ENCODE measurements around the gene PDE7B. TPM values are rescaled to one million over a fixed set of nuclear protein-coding genes. Genes with fewer than 3 reads are reported as not detected.

The PDE7B gene
- total and polyA plus RNA-seq, 2 of the 13 experiments (the other 11 are each of a cell fraction or from before 2014, with no cell fraction given), result not detected

DNA sequence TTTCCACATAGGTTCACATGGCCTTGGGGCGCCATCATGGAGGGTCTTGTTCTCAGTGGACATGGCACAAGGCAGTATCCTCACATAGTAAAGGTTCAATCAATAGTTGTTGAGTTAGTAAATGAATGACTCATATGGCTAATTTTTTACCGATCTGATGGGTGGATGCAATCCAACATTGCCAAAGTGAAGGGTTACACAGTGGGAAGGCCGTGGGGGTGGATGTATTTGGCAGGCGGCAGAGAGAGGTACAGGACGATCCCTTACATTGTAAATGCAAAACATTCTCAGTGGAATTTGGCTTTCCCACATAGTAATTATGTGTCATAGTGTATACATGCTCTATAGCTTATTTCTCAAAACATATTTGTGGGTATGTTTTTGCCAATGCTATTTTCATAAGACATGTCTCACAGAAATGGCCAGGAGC lies 21.0 kb upstream of the PDE7B start:
- no peak for DNase-seq (ENCODE audit: low spot score)
- Histone ChIP-seq H3K79me2 (ENCODE audit: insufficient read depth, low read length) (no peaks in the 10 kb centered on the region), H3K9ac (ENCODE audit: insufficient read depth, low read depth, low read length) (no peak overlapping the region), H4K20me1 (ENCODE audit: insufficient read depth, low read length) (no peaks in the 10 kb centered on the region), H3K4me1 (ENCODE audit: insufficient read depth, low read length) (no peaks in the 10 kb centered on the region), H3K27me3 (ENCODE audit: control insufficient read depth in 1 of 2, insufficient read depth in 2 of 2, low read length in 2 of 2) (peaks cover 0 to 4% of the 10 kb centered on the region in 2 experiments; a peak in 1 of 5 replicates), H3K9me3 (ENCODE audit: low read length) (no peaks in the 10 kb centered on the region), H3K4me2 (ENCODE audit: low read depth, low read length) (no peak overlapping the region), H3K36me3 (replicated peaks in 1 of 2; ENCODE audit: control insufficient read depth in 1 of 2, insufficient read depth in 2 of 2, low read length in 2 of 2) (no peaks in the 10 kb centered on the region), H2AFZ (ENCODE audit: low read length) (no peak overlapping the region), H3K27ac (ENCODE audit: extremely low read length, insufficient read depth, low read length) (no peak overlapping the region), H3K4me3 (replicated peaks in 1 of 3; ENCODE audit: insufficient read depth in 1 of 3, low read depth in 2 of 3, low read length in 3 of 3) (no peak overlapping the region)
- intact Hi-C loops (cut with micrococcal nuclease; ENCODE audit: unreplicated experiment), result no loop called here
- POLR2A ChIA-PET, result no interaction called here
- no peak for FAIRE-seq
- 7% methylated on average over 5 of the region's 5 CpGs for WGBS (ENCODE audit: low lambda C conversion rate)
- in situ Hi-C loops (cut with HindIII; ENCODE audit: extremely low pct_ligation_motif_present, low pct_unique_long_range_greater_than_20kb), result no loop called here
- no TSS peak for BruUV-seq (replicated peaks)
- CTCF ChIA-PET (ENCODE audit: low intra/inter-chr PET ratio, low total read pairs), result no interaction called here
- TF ChIP-seq, protein P1, sequence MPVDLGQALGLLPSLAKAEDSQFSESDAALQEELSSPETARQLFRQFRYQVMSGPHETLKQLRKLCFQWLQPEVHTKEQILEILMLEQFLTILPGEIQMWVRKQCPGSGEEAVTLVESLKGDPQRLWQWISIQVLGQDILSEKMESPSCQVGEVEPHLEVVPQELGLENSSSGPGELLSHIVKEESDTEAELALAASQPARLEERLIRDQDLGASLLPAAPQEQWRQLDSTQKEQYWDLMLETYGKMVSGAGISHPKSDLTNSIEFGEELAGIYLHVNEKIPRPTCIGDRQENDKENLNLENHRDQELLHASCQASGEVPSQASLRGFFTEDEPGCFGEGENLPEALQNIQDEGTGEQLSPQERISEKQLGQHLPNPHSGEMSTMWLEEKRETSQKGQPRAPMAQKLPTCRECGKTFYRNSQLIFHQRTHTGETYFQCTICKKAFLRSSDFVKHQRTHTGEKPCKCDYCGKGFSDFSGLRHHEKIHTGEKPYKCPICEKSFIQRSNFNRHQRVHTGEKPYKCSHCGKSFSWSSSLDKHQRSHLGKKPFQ (CRISPR knock-in tag; IDR thresholded peaks at IDR 0.05; ENCODE audit: insufficient replicate concordance), result no peak
- TF ChIP-seq HCFC1 (IDR thresholded peaks at IDR 0.05; ENCODE audit: low read depth, low read length) (no peak), ZNF207 (IDR thresholded peaks at IDR 0.05; ENCODE audit: borderline replicate concordance) (no peak)
- no peak for ATAC-seq

DNA sequence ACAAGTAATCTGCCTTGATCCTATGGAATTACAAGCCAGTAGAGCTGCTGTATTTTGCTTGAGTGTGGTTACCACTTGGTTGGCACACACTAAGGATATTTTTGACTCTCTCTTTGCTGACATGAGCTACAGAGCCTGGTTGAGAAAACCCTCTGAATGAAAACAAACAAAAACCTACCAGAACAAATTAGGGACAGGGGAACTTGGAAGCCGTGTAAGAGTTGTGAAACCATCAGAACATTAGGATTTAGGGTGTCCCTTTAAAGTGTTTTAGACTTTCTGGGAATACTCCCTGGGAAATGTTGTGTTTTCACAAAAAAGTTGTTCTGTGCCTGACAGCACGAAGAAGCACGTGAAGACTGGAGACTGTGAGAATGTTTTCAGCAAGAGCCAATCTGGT lies 20.5 kb upstream of the PDE7B start:
- no peak overlapping the region for H3K9ac ChIP-seq (ENCODE audit: insufficient read depth, low read depth, low read length)
- TF ChIP-seq, protein P2, sequence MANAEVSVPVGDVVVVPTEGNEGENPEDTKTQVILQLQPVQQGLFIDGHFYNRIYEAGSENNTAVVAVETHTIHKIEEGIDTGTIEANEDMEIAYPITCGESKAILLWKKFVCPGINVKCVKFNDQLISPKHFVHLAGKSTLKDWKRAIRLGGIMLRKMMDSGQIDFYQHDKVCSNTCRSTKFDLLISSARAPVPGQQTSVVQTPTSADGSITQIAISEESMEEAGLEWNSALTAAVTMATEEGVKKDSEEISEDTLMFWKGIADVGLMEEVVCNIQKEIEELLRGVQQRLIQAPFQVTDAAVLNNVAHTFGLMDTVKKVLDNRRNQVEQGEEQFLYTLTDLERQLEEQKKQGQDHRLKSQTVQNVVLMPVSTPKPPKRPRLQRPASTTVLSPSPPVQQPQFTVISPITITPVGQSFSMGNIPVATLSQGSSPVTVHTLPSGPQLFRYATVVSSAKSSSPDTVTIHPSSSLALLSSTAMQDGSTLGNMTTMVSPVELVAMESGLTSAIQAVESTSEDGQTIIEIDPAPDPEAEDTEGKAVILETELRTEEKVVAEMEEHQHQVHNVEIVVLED (CRISPR knock-in tag; IDR thresholded peaks at IDR 0.05; ENCODE audit: borderline replicate concordance), result no peak
- TF ChIP-seq KDM2A (CRISPR knock-in tag; IDR thresholded peaks at IDR 0.05; ENCODE audit: borderline replicate concordance, low read depth), result no peak
- TF ChIP-seq ARHGAP35 (CRISPR knock-in tag; IDR thresholded peaks at IDR 0.05; ENCODE audit: borderline replicate concordance), result no peak
- TF ChIP-seq NFE2L2 (IDR thresholded peaks at IDR 0.05; ENCODE audit: low read length), result no peak
- no peak for TF ChIP-seq KDM1A (CRISPR knock-in tag; IDR thresholded peaks at IDR 0.05)
- TF ChIP-seq SMC3 (IDR thresholded peaks at IDR 0.05; ENCODE audit: low read length), result no peak
- no peak for TF ChIP-seq ZNF724P (CRISPR knock-in tag; IDR thresholded peaks at IDR 0.05; ENCODE audit: borderline replicate concordance)
- TF ChIP-seq, protein P3, sequence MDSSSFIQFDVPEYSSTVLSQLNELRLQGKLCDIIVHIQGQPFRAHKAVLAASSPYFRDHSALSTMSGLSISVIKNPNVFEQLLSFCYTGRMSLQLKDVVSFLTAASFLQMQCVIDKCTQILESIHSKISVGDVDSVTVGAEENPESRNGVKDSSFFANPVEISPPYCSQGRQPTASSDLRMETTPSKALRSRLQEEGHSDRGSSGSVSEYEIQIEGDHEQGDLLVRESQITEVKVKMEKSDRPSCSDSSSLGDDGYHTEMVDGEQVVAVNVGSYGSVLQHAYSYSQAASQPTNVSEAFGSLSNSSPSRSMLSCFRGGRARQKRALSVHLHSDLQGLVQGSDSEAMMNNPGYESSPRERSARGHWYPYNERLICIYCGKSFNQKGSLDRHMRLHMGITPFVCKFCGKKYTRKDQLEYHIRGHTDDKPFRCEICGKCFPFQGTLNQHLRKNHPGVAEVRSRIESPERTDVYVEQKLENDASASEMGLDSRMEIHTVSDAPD (CRISPR knock-in tag; IDR thresholded peaks at IDR 0.05), result no peak
- TF ChIP-seq XBP1 (CRISPR knock-in tag; IDR thresholded peaks at IDR 0.05), result no peak
- H3K79me2 ChIP-seq (ENCODE audit: insufficient read depth, low read length), result no peaks in the 10 kb centered on the region
- H3K4me1 ChIP-seq (ENCODE audit: insufficient read depth, low read length), result no peaks in the 10 kb centered on the region
- intact Hi-C loops (cut with micrococcal nuclease; ENCODE audit: unreplicated experiment) (no loop called here), in situ Hi-C loops (cut with HindIII; ENCODE audit: extremely low pct_ligation_motif_present, low pct_unique_long_range_greater_than_20kb) (no loop called here)
- DNase-seq (ENCODE audit: low spot score) (no peak), FAIRE-seq (no peak), ATAC-seq (no peak)
- no peaks in the 10 kb centered on the region for H3K9me3 ChIP-seq (ENCODE audit: low read length)
- H3K27ac ChIP-seq (ENCODE audit: extremely low read length, insufficient read depth, low read length), result no peak overlapping the region
- BruUV-seq (replicated peaks), result no TSS peak
- no peaks in the 10 kb centered on the region for H3K36me3 ChIP-seq (replicated peaks in 1 of 2; ENCODE audit: control insufficient read depth in 1 of 2, insufficient read depth in 2 of 2, low read length in 2 of 2)
- WGBS (ENCODE audit: low lambda C conversion rate), result 2% methylated on average over 3 of the region's 3 CpGs
- CTCF ChIA-PET (ENCODE audit: low intra/inter-chr PET ratio, low total read pairs), result no interaction called here
- no peak overlapping the region for H3K4me2 ChIP-seq (ENCODE audit: low read depth, low read length)
- POLR2A ChIA-PET, result no interaction called here
- H2AFZ ChIP-seq (ENCODE audit: low read length), result no peak overlapping the region
- no peaks in the 10 kb centered on the region for H4K20me1 ChIP-seq (ENCODE audit: insufficient read depth, low read length)
- no peak overlapping the region for H3K4me3 ChIP-seq (replicated peaks in 1 of 3; ENCODE audit: insufficient read depth in 1 of 3, low read depth in 2 of 3, low read length in 3 of 3)
- peaks cover 0 to 4% of the 10 kb centered on the region in 2 experiments; a peak in 1 of 5 replicates for H3K27me3 ChIP-seq (ENCODE audit: control insufficient read depth in 1 of 2, insufficient read depth in 2 of 2, low read length in 2 of 2)
